Measurements from ENCODE around the gene PIK3CG.

PIK3CG gene

DNA sequence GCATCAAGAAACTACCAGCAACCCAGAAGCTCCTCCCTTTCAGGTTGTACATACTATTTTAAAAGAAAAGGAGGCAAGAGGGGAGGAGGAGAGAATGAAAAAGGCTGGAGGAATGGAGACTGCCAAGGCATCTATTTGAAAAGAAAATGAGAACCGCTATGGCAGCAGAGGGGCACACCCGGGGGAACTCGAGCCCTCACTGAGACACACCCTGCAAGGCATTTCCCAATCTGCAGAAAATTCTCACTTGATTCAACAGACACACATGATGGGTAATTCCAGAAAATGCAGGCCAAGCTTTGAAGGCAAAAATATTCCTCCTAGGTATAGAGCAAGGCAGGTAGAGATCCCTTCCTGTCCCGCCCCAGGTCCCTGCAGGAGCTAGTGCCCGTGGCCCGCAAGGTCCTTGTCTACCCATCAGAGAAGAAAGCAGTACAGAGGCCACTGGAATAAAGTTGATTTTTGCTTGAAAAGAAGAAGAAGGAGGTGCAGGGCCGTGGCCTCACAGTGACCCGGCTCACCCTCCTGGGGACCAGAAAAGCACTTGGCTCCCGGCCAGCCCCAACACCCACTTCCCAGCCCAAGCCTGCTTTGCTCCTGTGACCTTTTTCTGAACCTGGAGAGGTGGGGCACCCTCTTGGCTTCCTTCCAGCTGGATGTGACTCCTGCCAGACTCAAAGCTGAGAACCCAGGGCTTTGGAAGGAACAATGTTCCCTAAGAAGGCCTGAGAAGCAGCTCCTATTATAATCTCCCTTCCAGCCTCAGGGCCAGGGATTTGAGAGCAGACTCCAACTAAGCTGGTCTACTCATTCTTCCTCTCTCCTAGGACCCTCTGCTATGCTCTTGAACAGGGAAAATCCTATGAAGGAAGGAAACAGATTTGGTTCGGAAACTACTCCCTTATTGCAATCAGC lies 6.2 kb upstream of the PIK3CG start:
- no peak for DNase-seq

- DNase-seq, result no peak
Observed at GRCh38 chr7:106862317-106863089, 2.6 kb upstream of the PIK3CG start.

DNA sequence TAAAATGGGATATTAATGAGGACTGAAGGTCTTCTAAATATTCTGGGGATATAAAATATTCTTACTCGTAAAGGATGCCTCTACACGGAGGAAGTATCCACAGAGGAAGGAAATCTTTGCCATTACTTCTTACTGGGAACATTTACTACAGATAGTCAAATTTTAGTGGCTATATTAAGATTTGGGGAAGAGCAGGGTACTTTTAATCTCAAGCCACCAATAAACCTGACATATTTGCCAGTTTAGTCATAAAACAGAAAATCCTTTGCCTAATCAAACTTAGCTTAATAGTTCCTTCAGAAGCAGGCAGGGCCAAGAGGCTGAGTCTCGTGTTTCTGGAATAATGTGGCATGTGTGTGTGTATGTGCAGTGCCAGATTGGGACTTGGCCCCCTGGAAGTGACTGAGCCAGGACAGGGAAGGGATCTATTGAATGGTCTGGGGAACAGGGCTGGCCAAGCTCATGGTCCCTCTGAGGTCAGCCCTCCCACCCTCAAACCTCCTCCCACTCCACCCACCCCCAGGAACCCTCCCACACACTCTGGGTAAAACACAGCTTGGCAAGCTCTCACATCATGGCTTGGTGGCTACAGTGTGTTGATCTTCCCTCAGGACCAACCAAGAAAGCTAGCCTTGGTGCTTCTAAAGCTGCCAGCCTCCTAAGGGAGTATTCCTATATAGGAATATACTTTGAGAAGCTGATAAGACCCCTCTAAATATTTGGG lies 1.6 kb upstream of the PIK3CG start:
- DNase-seq, result no peak

- no peak for DNase-seq
Observed at GRCh38 chr7:106864298-106865081, 592 bp upstream of the PIK3CG start.

GRCh38 chr7:106866298-106867281 lies 1.5 kb downstream of the PIK3CG start:
- DNase-seq, result no peak

GRCh38 chr7:106867641-106868351 lies 2.7 kb downstream of the PIK3CG start:
- no peak for DNase-seq

DNA sequence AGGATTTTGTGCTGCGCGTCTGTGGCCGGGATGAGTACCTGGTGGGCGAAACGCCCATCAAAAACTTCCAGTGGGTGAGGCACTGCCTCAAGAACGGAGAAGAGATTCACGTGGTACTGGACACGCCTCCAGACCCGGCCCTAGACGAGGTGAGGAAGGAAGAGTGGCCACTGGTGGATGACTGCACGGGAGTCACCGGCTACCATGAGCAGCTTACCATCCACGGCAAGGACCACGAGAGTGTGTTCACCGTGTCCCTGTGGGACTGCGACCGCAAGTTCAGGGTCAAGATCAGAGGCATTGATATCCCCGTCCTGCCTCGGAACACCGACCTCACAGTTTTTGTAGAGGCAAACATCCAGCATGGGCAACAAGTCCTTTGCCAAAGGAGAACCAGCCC lies 3.3 kb downstream of the PIK3CG start:
- DNase-seq, result no peak

- no peak for DNase-seq
Observed at GRCh38 chr7:106869954-106870353, 4.9 kb downstream of the PIK3CG start.

DNA sequence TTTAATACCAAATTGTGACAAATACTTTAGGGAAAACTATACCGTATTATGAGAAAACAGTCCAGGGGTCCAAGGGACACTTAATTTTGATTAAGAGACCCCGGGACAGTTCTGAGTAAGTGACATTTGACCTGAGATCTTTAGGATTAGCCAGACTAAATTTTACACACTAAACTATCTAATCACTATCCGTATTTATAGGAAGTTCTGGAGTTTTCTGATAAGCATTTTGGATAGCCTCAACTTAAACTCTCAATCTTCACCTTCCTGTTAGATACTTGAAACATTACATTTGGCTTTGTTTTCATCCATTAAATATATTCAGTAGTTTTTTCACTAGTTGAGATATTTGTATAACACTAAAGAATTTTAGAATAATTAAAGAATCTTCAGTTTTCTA lies 5.4 kb downstream of the PIK3CG start:
- DNase-seq, result no peak

DNA sequence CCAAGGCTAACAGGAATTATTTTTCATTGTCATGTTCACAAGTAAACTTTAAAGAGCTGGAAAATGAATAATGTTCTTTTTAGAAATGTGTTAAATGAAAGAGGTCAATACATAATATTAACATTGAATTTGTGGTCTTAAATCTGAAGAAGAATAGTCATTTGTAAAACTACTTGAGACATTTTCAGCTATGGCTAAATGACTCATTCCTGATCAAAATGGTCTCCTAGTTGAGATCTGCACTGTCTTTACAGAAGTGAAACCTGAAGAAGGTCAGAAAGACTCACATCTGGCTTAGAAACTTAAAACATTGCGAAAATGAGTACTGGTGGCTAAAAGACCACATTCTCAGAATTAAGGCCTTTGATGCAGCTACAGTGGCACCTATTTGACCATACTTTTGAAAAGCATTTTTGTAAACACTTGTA lies 5.9 kb downstream of the PIK3CG start:
- DNase-seq, result no peak

DNA sequence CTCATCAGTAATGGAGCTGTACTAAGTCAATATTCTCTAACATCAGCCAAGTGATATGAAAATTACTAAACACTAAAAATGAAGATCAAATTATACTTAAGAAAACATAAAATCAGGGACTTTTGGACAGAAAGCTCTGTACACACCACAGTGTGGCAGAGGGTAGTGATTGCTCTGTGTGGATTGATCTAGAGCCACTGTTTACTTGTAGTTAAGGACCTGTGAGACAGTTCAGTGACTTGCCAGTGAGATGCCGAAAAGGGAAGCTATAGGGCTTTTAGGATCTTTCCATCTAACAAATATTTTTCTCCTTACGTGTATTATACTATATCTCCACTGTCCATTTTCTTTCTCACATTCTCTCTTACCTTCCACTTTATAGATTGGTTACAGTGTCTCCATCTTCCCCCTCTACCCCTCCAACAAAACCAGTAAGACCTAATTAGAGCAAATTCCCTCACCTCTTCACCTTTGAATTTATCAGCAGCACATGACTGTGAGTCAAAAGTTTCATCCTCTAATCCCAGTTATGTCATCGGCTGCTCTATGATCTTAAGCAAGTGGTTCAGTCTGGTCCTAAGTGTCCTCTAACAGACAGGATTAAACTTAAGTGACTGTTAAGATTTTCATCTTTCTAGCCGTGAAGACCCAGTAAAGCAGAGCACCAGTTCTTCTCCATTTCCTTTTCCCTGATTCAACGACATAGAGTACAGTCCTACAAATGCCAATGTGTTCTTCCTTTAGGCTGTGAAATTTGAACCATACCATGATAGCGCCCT lies 6.9 kb downstream of the PIK3CG start:
- DNase-seq, result no peak

GRCh38 chr7:106872763-106873162 lies 7.7 kb downstream of the PIK3CG start:
- no peak for DNase-seq

GRCh38 chr7:106874076-106874475 lies 9.0 kb downstream of the PIK3CG start:
- no peak for DNase-seq

DNA sequence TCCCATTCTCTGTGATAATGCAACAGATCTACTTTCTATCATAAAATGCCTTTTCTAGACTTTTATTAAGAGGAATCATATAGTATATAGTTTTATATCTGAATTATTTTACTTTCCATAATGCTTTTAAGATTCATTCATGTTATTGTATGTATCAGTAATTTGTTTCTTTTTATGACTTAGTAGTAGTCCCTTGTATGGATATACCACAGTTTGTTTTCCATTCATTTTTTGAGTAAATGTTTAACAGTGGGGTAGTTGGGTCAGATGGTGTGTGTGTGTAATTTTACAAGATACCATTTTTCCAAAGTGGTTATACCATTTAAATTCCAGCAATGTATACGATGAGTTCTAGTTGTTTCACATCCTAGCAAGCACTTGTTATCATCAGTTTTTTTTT lies 10.4 kb downstream of the PIK3CG start:
- no peak for DNase-seq

DNA sequence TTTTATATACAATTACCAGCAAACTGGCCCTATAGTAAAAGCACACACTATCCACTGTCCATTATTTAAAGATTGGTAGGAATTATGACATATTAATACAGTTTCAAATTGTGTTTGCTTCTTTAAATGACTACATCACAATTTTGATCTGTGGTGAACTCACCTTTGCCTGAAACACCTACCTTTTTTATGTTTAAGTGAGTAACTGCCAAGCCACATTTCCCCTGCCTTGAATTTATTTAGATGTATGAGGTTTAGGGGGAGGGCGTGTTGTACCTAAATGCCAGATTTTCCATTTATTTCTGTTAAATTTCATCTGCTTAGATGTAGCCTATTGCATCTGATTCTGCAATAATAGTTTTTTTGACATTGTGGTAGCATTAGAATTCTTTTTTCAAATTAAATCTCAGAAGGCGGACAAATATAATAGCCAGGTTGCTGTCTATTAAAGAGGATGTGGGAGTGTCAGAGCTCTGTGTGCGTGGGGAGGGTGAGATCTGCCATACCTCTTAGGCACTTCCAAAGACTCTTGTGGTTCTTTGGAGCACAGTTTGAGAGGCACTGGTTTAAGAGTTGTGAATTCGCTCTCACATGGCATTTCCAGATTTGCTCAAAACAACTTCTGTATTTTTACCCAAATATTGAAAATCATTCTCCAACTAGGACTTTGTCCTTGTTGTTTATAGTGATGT lies 13.8 kb downstream of the PIK3CG start:
- DNase-seq, result no peak

- no peak for DNase-seq
Observed at GRCh38 chr7:106881984-106882383, 16.9 kb downstream of the PIK3CG start.

DNA sequence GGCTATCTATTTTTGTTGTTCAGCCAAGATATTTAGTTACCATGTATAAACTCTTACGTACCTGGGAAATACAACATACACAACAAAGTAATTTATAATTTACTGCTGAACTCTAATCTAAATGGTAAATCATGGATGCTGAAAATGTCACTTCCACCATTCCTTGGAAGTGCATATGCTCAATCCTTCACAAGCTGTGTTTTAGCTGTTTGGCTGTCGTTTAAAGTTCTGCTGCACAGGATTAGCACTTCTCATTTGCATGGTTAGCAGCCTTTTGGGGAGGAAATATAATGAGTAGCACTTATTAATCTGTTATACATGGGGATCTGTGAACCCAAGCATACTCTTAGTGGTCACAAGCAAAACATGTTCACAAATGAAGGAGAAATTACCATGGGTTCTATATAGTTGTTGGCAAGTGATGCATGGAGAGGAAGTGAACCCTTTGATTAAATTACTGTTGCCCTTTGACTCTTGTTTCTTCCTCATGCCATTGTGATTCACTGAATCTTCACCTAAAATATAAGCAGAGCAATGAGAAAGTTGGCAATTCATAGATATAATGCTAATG lies 18.5 kb downstream of the PIK3CG start:
- no peak for DNase-seq

- DNase-seq, result no peak
Observed at GRCh38 chr7:106885652-106886051, 20.6 kb downstream of the PIK3CG start.

DNA sequence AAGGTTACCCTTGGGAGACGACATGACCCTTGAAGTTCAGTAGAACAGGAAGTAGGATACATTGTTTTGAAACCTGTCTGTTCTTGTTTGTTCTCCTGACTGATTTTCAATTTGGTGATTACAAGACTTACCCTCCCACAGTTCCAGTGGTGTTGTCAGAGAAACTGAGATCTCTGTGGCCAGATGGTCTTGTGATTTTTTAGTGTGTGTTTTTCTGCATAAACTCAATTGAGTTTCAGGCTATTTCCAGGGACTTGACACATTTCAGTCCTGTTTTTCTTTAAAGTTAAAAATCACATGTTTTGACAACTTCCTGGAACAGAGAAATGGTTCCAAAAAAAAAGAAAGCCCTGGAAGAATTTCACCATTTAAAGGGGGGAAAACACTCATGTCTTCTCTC lies 22.3 kb downstream of the PIK3CG start:
- DNase-seq, result no peak

Measured in effector CD8-positive, alpha-beta T cell (primary cell).